Measurements from ENCODE around the gene IL7R.

DNA sequence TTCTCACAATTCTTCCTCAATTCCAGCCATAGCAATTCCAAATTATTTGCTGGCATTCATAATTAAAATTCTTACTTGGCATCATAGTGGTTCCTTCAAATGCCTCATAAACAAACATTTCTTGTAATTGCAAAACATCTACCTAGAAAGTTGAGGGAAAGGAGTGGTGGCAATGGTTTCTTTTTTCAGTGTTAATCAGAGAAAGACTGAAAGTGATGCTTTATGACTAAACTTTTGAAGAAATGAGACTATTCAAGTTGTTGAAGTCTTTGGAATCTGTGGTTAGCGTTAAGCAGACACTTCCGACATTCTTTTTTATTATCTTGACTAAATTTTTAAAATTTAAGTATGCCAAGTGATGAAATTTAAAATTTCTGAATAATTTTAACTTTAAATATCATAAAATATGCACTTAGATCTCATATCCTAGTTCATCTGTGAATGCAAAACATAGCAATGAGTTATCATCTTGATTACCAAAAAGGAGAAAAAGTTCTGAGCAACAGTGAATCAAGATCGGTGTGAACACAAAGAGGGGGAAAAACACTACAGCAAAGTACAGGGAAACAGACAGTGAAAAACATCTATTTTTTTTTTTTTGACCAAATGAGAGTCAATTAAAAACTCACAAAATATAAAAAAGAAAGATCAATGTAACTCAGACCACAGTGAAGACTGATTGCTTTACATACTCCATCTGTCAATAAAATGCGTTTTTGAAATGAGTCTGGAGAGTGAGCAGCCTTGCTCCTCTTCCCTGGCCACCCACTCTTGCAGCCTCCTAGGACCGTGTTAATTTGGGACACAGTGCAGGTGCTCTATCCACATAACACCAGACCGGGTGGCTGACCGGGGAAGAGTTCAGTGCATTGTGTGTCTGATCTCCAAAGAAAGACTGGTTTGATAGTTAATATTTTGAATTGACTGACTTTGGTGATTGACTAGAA is 20.6 kb upstream of the IL7R start:
- TF ChIP-seq, protein P1, sequence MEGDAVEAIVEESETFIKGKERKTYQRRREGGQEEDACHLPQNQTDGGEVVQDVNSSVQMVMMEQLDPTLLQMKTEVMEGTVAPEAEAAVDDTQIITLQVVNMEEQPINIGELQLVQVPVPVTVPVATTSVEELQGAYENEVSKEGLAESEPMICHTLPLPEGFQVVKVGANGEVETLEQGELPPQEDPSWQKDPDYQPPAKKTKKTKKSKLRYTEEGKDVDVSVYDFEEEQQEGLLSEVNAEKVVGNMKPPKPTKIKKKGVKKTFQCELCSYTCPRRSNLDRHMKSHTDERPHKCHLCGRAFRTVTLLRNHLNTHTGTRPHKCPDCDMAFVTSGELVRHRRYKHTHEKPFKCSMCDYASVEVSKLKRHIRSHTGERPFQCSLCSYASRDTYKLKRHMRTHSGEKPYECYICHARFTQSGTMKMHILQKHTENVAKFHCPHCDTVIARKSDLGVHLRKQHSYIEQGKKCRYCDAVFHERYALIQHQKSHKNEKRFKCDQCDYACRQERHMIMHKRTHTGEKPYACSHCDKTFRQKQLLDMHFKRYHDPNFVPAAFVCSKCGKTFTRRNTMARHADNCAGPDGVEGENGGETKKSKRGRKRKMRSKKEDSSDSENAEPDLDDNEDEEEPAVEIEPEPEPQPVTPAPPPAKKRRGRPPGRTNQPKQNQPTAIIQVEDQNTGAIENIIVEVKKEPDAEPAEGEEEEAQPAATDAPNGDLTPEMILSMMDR (IDR thresholded peaks at IDR 0.05), result no peak
- no peak for TF ChIP-seq POLR2AphosphoS5 (IDR thresholded peaks at IDR 0.05)
